HepG2 (cell line): Measurements from ENCODE around the gene ANAPC2. TPM values are rescaled to one million over a fixed set of nuclear protein-coding genes. Genes with fewer than 3 reads are reported as not detected.

ENCODE experiments used
- CTCF ChIP-seq: sonication (generic); formaldehyde crosslinking; IDR thresholded peaks from 2 replicates; pipeline ENCODE4 v1.5.0; 2020; ENCODE audit warnings: mild to moderate bottlenecking, missing genetic modification reagents, moderate library complexity
- ELF1 ChIP-seq: sonication (generic); formaldehyde crosslinking; IDR thresholded peaks from 2 replicates; pipeline ENCODE4 v1.4.0; 2020; ENCODE audit warnings: missing genetic modification reagents
- HES4 ChIP-seq: sonication (generic); formaldehyde crosslinking; IDR thresholded peaks from 2 replicates; pipeline ENCODE4 v1.9.0; 2021; ENCODE audit warnings: mild to moderate bottlenecking, missing genetic modification reagents, borderline replicate concordance
- MEIS1 ChIP-seq: sonication (generic); formaldehyde crosslinking; IDR thresholded peaks from 2 replicates; pipeline ENCODE4 v1.9.0; 2021; ENCODE audit warnings: mild to moderate bottlenecking, missing genetic modification reagents, moderate library complexity, borderline replicate concordance
- NAIF1 ChIP-seq: sonication (generic); formaldehyde crosslinking; IDR thresholded peaks from 2 replicates; pipeline ENCODE4 v1.5.0; 2020; ENCODE audit warnings: mild to moderate bottlenecking, missing genetic modification reagents, borderline replicate concordance
- PATZ1 ChIP-seq: sonication (generic); formaldehyde crosslinking; IDR thresholded peaks from 2 replicates; pipeline ENCODE4 v1.4.0; 2020; ENCODE audit warnings: missing genetic modification reagents
- POLR2G ChIP-seq: fragments of 200-400 bp; formaldehyde crosslinking; IDR thresholded peaks from 2 replicates; pipeline ENCODE4 v1.6.1; 2018; ENCODE audit warnings: mild to moderate bottlenecking, low read depth, low read length, moderate library complexity
- PTBP1 ChIP-seq: fragments of 200-400 bp; formaldehyde crosslinking; IDR thresholded peaks from 2 replicates; pipeline ENCODE4 v1.6.1; 2018; ENCODE audit warnings: low read length, low read depth; ENCODE audit not compliant: poor library complexity, severe bottlenecking
- RFX5 ChIP-seq: IDR thresholded peaks from 2 replicates; pipeline ENCODE4 v1.6.1; 2011; ENCODE audit warnings: low read depth, low read length, improper control_type of control experiment
- SKI ChIP-seq: fragments of 450-650 bp; IDR thresholded peaks from one replicate; pipeline ENCODE4 v1.6.1; 2018; ENCODE audit warnings: mild to moderate bottlenecking; ENCODE audit not compliant: partially characterized antibody
- SMC3 ChIP-seq: IDR thresholded peaks from 2 replicates; pipeline ENCODE4 v1.6.1; 2011; ENCODE audit warnings: low read length, improper control_type of control experiment
- STAG1 ChIP-seq: sonication (generic); formaldehyde crosslinking; IDR thresholded peaks from 2 replicates; pipeline ENCODE4 v1.4.0; 2020; ENCODE audit warnings: missing genetic modification reagents
- TFAP4 ChIP-seq: sonication (generic); IDR thresholded peaks from 2 replicates; pipeline ENCODE4 v1.6.1; 2016; ENCODE audit warnings: low read depth, borderline replicate concordance
- ZBTB39 ChIP-seq: sonication (generic); formaldehyde crosslinking; IDR thresholded peaks from 2 replicates; pipeline ENCODE4 v1.5.0; 2020; ENCODE audit warnings: missing genetic modification reagents
- ZNF616 ChIP-seq: sonication (generic); formaldehyde crosslinking; IDR thresholded peaks from 2 replicates; pipeline ENCODE4 v1.5.0; 2020; ENCODE audit warnings: low read depth, mild to moderate bottlenecking, missing genetic modification reagents
- ZNF687 ChIP-seq: sonication (generic); formaldehyde crosslinking; IDR thresholded peaks from 2 replicates; pipeline ENCODE4 v1.5.1; 2020; ENCODE audit warnings: mild to moderate bottlenecking, missing genetic modification reagents, moderate library complexity
- ZNF777 ChIP-seq: sonication (generic); formaldehyde crosslinking; IDR thresholded peaks from 2 replicates; pipeline ENCODE4 v1.4.0; 2020; ENCODE audit warnings: missing genetic modification reagents
- polyA plus RNA-seq, 8 experiments: library from polyadenylated mRNA; depleted of rRNA in 3 of 8; stranded (reverse) in 7 of 8; unstranded in 1 of 8; fragments of >200 nt; fragmentation: Illumina TruSeq in 4 of 8; extraction: Trizol in 4 of 8; gene quantifications; 2 replicates each; pipeline versions ENCODE4 v1.2.1 to v1.2.3, GENCODE V29; 2011 to 2016; ENCODE audit warnings: low read depth in 4 of 8, missing spikeins in 1 of 8, mixed read lengths in 1 of 8; ENCODE audit not compliant: insufficient read depth in 1 of 8
- total RNA-seq, 5 experiments: library from RNA; depleted of rRNA; stranded (reverse); fragments of >200 nt; fragmentation: Illumina TruSeq; extraction: Trizol; gene quantifications; 2 replicates each; pipeline ENCODE4 v1.2.3, GENCODE V29; 2016; ENCODE audit warnings: low read depth in 1 of 5

ANAPC2 gene
- total and polyA plus RNA-seq, 2 of the 13 experiments (the other 11 are each of a cell fraction or from before 2014, with no cell fraction given) = 12.3 to 15.4 TPM

DNA sequence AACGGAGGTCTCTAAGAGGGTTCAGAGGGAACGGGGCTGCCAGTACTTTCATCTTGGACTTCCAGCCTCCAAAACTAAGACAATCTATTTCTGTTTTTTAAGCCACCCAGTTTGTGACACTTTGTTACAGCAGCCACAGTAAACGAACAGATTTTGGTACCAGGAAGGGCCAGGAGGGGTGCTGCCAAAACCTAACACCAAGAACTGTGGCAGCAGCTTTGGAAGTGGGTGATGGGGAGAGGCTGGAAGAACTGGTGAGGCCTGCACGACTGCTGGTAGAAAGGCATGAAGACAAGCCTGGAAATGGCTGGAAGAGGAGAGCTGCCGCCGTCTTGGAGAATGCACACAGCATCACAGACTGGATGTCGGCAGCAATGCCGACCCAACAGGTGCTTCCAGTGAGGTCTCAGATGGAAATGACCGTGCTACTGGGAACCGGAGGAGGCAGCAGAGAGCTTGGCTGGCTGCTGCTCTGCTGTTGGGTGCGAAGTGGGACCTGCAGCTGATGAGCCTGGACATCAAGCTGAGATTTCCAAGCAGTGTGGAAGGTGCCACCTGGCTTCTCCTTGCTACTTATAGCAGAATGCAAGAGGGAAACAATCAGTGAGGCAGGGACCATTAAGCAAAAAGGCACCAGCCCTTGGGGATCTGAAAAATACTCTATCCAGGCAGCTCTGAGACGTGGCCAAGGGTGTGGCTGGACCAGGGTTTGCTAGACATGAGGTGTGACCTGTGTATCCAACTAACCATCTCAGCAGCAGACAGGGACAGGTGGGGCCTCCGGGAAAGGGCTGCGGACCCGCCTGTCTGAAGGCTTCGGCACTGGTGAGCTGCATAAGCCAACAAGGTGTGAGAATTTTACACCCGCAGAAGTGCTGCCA, 11.8 kb downstream of the ANAPC2 start (continued):
- no peak for TF ChIP-seq RFX5
- no peak for TF ChIP-seq ZNF616 (CRISPR knock-in tag)
- no peak for TF ChIP-seq POLR2G
- 0 out of 2 replicates have a peak, but pooled peaks have one; percentile 21 for TF ChIP-seq PATZ1 (CRISPR knock-in tag)
- TF ChIP-seq HES4 (CRISPR knock-in tag) = no peak
- TF ChIP-seq NAIF1 (CRISPR knock-in tag) = no peak
- no peak for TF ChIP-seq ZNF777 (CRISPR knock-in tag)
- TF ChIP-seq TFAP4 = peak; percentile 13; the same call in 1 of the 2 replicates
- TF ChIP-seq CTCF = peak; percentile 76
- no peak for TF ChIP-seq ZBTB39 (CRISPR knock-in tag)
- TF ChIP-seq SKI = peak; percentile 16
- 0 out of 2 replicates have a peak, but pooled peaks have one; percentile 25 for TF ChIP-seq ZNF687 (CRISPR knock-in tag)
- TF ChIP-seq STAG1 (CRISPR knock-in tag) = peak; percentile 70
- TF ChIP-seq PTBP1 = no peak
- 0 out of 2 replicates have a peak, but pooled peaks have one; percentile 20 for TF ChIP-seq SMC3
- no peak for TF ChIP-seq MEIS1 (CRISPR knock-in tag)
- TF ChIP-seq ELF1 (CRISPR knock-in tag) = no peak
